H9 (cell line): Measurements from ENCODE around the gene ANO2. TPM values are rescaled to one million over a fixed set of nuclear protein-coding genes. Genes with fewer than 3 reads are reported as not detected.
A peak's percentile ranks its signal among the peaks of the same experiment; 100 is the strongest.

Experiments
- DNase-seq: peaks from one replicate; pipeline ENCODE4 v3.0.0-alpha.2; 2017
- H2AFZ ChIP-seq: one replicate; pipeline ENCODE4 v1.6.1; 2013; ENCODE audit warnings: mild to moderate bottlenecking, low read length, control low read depth, moderate library complexity
- H2AK5ac ChIP-seq: 2 replicates; pipeline ENCODE4 v1.6.1; 2013; ENCODE audit warnings: low read length, control low read depth, mixed read lengths; ENCODE audit not compliant: insufficient read length
- H2BK120ac ChIP-seq: one replicate; pipeline ENCODE4 v1.6.1; 2013; ENCODE audit warnings: low read depth, mild to moderate bottlenecking, low read length, control low read depth, inconsistent platforms; ENCODE audit not compliant: poor library complexity, severe bottlenecking
- H2BK12ac ChIP-seq: 2 replicates; pipeline ENCODE4 v1.6.1; 2013; ENCODE audit warnings: low read length, control low read depth, mixed read lengths, low read depth; ENCODE audit not compliant: insufficient read length
- H2BK15ac ChIP-seq: 2 replicates; pipeline ENCODE4 v1.6.1; 2013; ENCODE audit warnings: low read depth, low read length, control low read depth
- H2BK20ac ChIP-seq: one replicate; pipeline ENCODE4 v1.6.1; 2013; ENCODE audit warnings: low read depth, mild to moderate bottlenecking, low read length, control low read depth, inconsistent platforms; ENCODE audit not compliant: poor library complexity, severe bottlenecking
- H2BK5ac ChIP-seq: 2 replicates; pipeline ENCODE4 v1.6.1; 2013; ENCODE audit warnings: low read length, control low read depth, mixed read lengths; ENCODE audit not compliant: insufficient read length
- H3K14ac ChIP-seq: 2 replicates; pipeline ENCODE4 v1.6.1; 2013; ENCODE audit warnings: low read length, control low read depth; ENCODE audit not compliant: insufficient read depth
- H3K18ac ChIP-seq: 2 replicates; pipeline ENCODE4 v1.6.1; 2013; ENCODE audit warnings: low read depth, mild to moderate bottlenecking, mixed read lengths, low read length, control low read depth; ENCODE audit not compliant: insufficient read length
- H3K23ac ChIP-seq: 2 replicates; pipeline ENCODE4 v1.6.1; 2013; ENCODE audit warnings: low read length, control low read depth, mixed read lengths, low read depth; ENCODE audit not compliant: insufficient read length
- H3K23me2 ChIP-seq: 2 replicates; pipeline ENCODE4 v1.6.1; 2013; ENCODE audit warnings: low read depth, mild to moderate bottlenecking, mixed read lengths, low read length, control low read depth; ENCODE audit not compliant: insufficient read length, poor library complexity, severe bottlenecking
- H3K27ac ChIP-seq: 2 replicates; pipeline ENCODE4 v1.5.1; 2013; ENCODE audit warnings: low read length, control low read depth, mixed read lengths, low read depth; ENCODE audit not compliant: insufficient read length
- H3K27me3 ChIP-seq: 2 replicates; pipeline ENCODE4 v1.6.1; 2013; ENCODE audit warnings: low read length, control low read depth, inconsistent platforms; ENCODE audit not compliant: insufficient read depth
- H3K4ac ChIP-seq: 2 replicates; pipeline ENCODE4 v1.6.1; 2013; ENCODE audit warnings: low read depth, mild to moderate bottlenecking, control low read depth, inconsistent platforms, low read length, moderate library complexity
- H3K4me1 ChIP-seq: 2 replicates; pipeline ENCODE4 v1.6.1; 2013; ENCODE audit warnings: low read length, control low read depth, inconsistent platforms; ENCODE audit not compliant: insufficient read depth
- H3K4me2 ChIP-seq: 2 replicates; pipeline ENCODE4 v1.6.1; 2013; ENCODE audit warnings: low read length, control low read depth, mixed read lengths; ENCODE audit not compliant: insufficient read length, insufficient read depth
- H3K56ac ChIP-seq: 2 replicates; pipeline ENCODE4 v1.6.1; 2013; ENCODE audit warnings: low read depth, mild to moderate bottlenecking, mixed read lengths, low read length, control low read depth; ENCODE audit not compliant: insufficient read length
- H3K79me1 ChIP-seq: 2 replicates; pipeline ENCODE4 v1.6.1; 2013; ENCODE audit warnings: low read depth, mild to moderate bottlenecking, moderate library complexity, low read length, control low read depth, inconsistent platforms; ENCODE audit not compliant: insufficient read depth, poor library complexity, severe bottlenecking
- H3K79me2 ChIP-seq: 2 replicates; pipeline ENCODE4 v1.6.1; 2013; ENCODE audit warnings: low read length, control low read depth, inconsistent platforms; ENCODE audit not compliant: insufficient read depth
- H3K9ac ChIP-seq: 2 replicates; pipeline ENCODE4 v1.6.1; 2013; ENCODE audit warnings: low read length, control low read depth, mixed read lengths; ENCODE audit not compliant: insufficient read length; ENCODE audit errors: extremely low read depth
- H3K9me3 ChIP-seq: one replicate; pipeline ENCODE4 v1.6.1; 2013; ENCODE audit warnings: low read depth, low read length, inconsistent platforms; ENCODE audit not compliant: control insufficient read depth
- H3T11ph ChIP-seq: one replicate; pipeline ENCODE4 v1.6.1; 2013; ENCODE audit warnings: mild to moderate bottlenecking, low read length, control low read depth, inconsistent platforms
- H4K20me1 ChIP-seq: one replicate; pipeline ENCODE4 v1.6.1; 2013; ENCODE audit not compliant: control insufficient read depth, insufficient read length, insufficient read depth
- H4K5ac ChIP-seq: 2 replicates; pipeline ENCODE4 v1.6.1; 2013; ENCODE audit warnings: low read depth, mild to moderate bottlenecking, mixed read lengths, low read length, control low read depth; ENCODE audit not compliant: insufficient read length
- H4K8ac ChIP-seq: replicated peaks from 2 replicates; pipeline ENCODE4 v1.6.1; 2013; ENCODE audit warnings: low read length, control low read depth, mixed read lengths, low read depth; ENCODE audit not compliant: insufficient read length
- H4K91ac ChIP-seq: 2 replicates; pipeline ENCODE4 v1.6.1; 2013; ENCODE audit warnings: low read depth, mild to moderate bottlenecking, moderate library complexity, mixed read lengths, low read length, control low read depth; ENCODE audit not compliant: insufficient read length
- H3K27ac Mint-ChIP-seq, 3 experiments: 2 replicates in 2 of 3; 3 replicates in 1 of 3; pipeline ENCODE4 v1.8.0; 2020 to 2021; ENCODE audit warnings: mixed read lengths in 3 of 3, mild to moderate bottlenecking in 1 of 3, moderate library complexity in 1 of 3
- H3K27me3 Mint-ChIP-seq: 2 replicates; pipeline ENCODE4 v1.8.0; 2021; ENCODE audit warnings: low read depth, mild to moderate bottlenecking, moderate library complexity, mixed read lengths
- H3K36me3 Mint-ChIP-seq, 3 experiments: 2 replicates in 2 of 3; 3 replicates in 1 of 3; pipeline ENCODE4 v1.8.0; 2020 to 2021; ENCODE audit warnings: low read depth in 3 of 3, mixed read lengths in 3 of 3; ENCODE audit not compliant: insufficient read depth in 1 of 3
- H3K4me1 Mint-ChIP-seq, 2 experiments: 2 replicates each; pipeline ENCODE4 v1.8.0; 2020; ENCODE audit warnings: mixed read lengths in 2 of 2
- H3K4me3 Mint-ChIP-seq, 2 experiments: 2 replicates in 1 of 2; 3 replicates in 1 of 2; pipeline ENCODE4 v1.8.0; 2020 to 2021; ENCODE audit warnings: mild to moderate bottlenecking in 2 of 2, mixed read lengths in 2 of 2, moderate library complexity in 1 of 2
- H3K9me3 Mint-ChIP-seq, 2 experiments: 2 replicates in 1 of 2; 3 replicates in 1 of 2; pipeline ENCODE4 v1.8.0; 2020; ENCODE audit warnings: mild to moderate bottlenecking in 2 of 2, mixed read lengths in 2 of 2, moderate library complexity in 1 of 2
- CTCF ChIP-seq: fragments of 200-600 bp; sonication (generic); conservative IDR thresholded peaks from 3 replicates; pipeline ENCODE4 v1.8.0; 2021; ENCODE audit warnings: antibody characterized with exemption, mild to moderate bottlenecking
- WGBS: extraction: QIAGEN DNeasy Blood & Tissue Kit; methylation state at CpG from one replicate; pipeline ENCODE4 v1.1.7; 2013; ENCODE audit warnings: missing lambda C conversion rate, low lambda C conversion rate, mixed read lengths; ENCODE audit not compliant: insufficient read length; ENCODE audit errors: extremely low coverage; 5-methylcytosine and 5-hydroxymethylcytosine counted together
- total RNA-seq: library from RNA; stranded (reverse); gene quantifications from 2 replicates; pipeline ENCODE4 v1.2.1, GENCODE V29; 2021

ANO2 gene
- total RNA-seq, 1 experiment from 2014 or later: 3.8 TPM

GRCh38 chr12:5513406-5513805, 431.7 kb downstream of the ANO2 start:
- Mint-ChIP-seq H3K4me1 (peaks cover 19 to 26% of the 10 kb centered on the region in 2 experiments), H3K36me3 (no peaks in the 10 kb centered on the region), H3K9me3 (no peaks in the 10 kb centered on the region; a peak in 1 of 5 replicates), H3K27me3 (peaks cover 12% of the 10 kb centered on the region), H3K4me3 (no peak overlapping the region), H3K27ac (no peak overlapping the region)
- Histone ChIP-seq H3K56ac (no peak overlapping the region), H2BK5ac (no peak overlapping the region), H3K4ac (no peak overlapping the region), H3K14ac (no peak overlapping the region), H3K9me3 (no peaks in the 10 kb centered on the region), H4K91ac (no peak overlapping the region), H2BK12ac (no peak overlapping the region), H4K20me1 (no peaks in the 10 kb centered on the region), H3K4me1 (no peaks in the 10 kb centered on the region), H4K8ac (no peak overlapping the region), H3K79me1 (no peaks in the 10 kb centered on the region), H2BK20ac (no peak overlapping the region), H2AFZ (no peak overlapping the region), H2AK5ac (no peak overlapping the region), H3K18ac (no peak overlapping the region), H3K27me3 (no peaks in the 10 kb centered on the region), H2BK15ac (no peak overlapping the region), H4K5ac (no peak overlapping the region), H3K4me2 (no peak overlapping the region), H3K9ac (no peak overlapping the region), H2BK120ac (no peak overlapping the region), H3T11ph (no peak overlapping the region), H3K79me2 (no peaks in the 10 kb centered on the region), H3K23me2 (no peaks in the 10 kb centered on the region), H3K27ac (no peak overlapping the region), H3K23ac (no peak overlapping the region)
- TF ChIP-seq CTCF: no peak
- DNase-seq: peak; percentile 15
- WGBS: no CpG with 5 or more reads among the region's 4 CpGs

Other genes with a start within 250 kb of the ANO2 start
- 0.17 and 0.35 TPM in 2 replicates for gene VWF, start 179.4 kb upstream of the ANO2 start, total RNA-seq